GM19324 (cell line): Measurements from ENCODE around the gene LOXHD1.

Experiments
- ATAC-seq: cut with Tn5 transposase; IDR thresholded peaks from one replicate; pipeline ENCODE4 v1.9.1; 2021; ENCODE audit warnings: mild to moderate bottlenecking, moderate library complexity; ENCODE audit not compliant: unreplicated experiment, low FRiP score

Gene LOXHD1

DNA sequence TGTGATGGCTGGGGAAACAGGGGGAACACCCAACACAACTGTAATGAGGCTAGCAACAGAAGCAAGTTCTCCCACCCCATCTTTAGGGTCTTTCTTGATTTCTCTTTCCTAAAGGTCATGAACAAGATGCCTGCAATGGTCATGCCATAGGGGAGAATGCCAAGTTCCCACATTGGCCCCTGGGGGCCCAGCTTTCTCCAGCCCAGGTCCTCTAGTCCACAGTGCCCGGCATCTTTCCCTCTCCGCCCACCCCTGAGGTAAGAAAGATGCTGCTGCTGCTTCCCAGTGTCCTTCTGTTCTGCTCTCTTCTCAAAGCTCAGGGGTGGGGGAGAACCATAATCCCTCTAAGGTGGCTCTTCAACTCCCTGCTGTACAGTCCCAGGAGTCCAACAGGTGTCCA lies 78.0 kb downstream of the LOXHD1 start:
- no peak for ATAC-seq

DNA sequence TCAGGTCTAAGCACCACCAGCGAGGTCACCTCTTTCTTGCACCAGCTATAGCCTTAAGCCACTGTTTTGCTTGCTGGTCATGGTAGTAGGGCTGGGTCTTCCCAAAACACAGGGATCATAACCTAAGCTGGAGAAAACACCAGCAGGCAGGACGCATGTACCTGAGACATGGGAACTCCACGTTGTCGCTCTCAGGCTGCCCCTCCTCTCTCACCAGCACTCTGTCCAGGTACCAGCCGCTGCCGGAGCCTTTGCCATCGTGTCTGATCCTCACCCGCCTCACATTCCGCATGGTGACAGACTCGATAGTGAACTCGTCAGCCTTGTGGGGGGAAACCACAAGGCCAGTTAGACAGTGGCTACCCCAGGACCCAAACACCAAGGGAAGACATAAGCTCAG lies 79.5 kb downstream of the LOXHD1 start:
- ATAC-seq: no peak

DNA sequence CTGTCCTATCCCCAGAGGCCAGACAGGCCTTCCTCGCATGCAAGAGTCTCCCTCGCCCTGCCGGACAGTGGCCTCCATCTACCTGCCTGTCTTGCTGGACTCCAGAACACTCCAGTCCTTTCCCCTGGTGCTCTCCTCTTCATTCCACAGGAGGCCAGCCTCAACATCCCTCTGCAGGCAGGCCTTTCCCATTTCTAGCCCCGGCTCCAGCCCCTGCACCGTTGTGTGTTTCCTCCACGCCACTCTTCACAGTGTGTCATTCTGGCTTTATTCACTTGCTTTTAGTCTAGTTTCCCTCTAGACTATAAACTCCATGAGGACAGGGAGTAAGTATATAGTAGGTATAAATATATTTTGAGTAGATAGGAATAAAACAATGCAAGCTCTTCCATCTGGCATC lies 81.2 kb downstream of the LOXHD1 start:
- no peak for ATAC-seq

DNA sequence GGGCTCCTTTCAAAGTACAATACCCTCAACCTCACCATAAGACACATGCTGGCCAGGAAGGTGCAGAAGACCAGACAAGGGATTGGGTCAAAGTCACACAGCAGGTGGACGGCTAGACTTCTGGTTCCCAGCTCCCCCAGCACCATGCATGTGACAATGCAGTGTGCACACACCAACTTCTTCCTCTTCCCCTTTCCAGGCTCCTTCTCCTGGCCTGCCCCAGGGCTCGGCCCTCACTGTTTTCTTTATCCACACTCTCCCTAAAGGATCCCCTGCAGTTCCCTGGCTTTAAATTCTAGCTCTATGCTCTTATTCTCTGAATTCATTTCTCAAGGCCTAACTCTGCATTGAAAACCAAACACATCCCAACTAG lies 82.3 kb downstream of the LOXHD1 start:
- no peak for ATAC-seq

DNA sequence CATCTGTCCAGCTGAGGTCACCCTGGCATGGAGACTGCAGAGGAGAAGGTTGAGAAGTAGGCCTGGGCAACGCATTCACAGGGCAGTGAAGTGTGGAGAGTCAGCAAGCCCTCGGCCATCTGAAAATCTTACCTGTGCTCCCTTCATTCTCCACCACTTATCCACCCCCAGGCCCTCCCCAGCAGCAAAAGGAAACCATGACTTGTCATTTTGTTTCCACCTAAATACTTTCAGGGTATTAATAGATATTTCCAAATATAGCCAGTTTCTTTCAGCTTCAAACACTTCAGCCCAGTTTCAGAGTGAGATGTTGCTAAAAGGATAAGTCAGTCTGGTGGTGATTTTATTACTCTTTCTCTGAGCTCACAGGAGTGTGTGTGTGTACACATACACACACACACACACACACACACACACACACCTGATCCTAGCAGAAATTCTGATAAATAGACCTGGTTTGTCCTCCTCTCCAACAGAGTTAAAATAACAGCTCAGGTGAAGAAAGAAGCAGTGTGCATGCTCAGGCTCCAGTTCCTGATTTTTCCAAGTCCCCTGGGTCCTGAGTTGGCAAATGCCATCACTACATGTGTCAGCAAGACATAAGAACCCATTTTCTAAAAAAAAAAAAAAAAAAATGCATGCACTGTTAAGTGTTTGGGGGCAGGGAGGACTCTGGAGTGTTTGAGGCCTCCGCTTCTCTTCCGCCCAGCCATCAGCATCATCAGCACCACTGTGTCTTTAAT lies 82.8 kb downstream of the LOXHD1 start:
- no peak for ATAC-seq

DNA sequence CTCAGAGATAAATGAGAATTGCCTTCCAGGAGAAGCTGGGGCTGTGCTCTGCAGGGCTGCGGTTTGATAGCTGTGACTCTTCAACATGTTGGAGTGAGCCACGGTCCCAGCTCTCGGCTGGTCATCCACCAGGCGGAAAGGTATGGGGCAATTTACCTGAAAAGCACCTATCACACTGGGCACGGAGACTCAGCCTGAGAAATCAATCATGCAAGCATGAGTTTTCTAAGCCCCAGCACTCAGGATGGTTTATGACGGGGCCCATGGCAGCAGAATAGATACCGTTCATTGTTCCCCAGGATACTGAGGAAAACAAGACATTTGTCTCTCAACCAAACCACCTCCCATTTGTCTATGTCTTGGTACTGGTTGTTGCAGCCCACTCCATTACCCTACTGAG lies 83.9 kb downstream of the LOXHD1 start:
- no peak for ATAC-seq

DNA sequence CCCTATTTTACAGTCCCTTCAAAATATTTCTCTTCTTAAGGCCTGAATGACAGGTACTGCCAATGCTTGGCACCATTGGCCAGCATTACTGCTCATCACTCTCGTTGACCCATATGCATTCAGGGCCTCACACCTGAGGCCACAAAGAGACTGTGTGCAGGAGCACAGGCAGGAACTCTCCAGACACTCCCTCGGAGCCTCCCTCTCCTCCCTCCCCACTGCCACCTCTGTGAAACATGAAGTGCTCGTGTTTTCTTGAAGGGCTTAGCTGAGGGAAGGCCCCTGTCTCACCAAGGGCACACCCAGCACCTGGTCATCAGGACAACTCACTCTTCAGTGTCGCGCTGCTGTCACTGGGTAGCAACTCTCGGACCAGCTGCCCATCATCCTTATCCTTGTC lies 85.3 kb downstream of the LOXHD1 start:
- no peak for ATAC-seq

DNA sequence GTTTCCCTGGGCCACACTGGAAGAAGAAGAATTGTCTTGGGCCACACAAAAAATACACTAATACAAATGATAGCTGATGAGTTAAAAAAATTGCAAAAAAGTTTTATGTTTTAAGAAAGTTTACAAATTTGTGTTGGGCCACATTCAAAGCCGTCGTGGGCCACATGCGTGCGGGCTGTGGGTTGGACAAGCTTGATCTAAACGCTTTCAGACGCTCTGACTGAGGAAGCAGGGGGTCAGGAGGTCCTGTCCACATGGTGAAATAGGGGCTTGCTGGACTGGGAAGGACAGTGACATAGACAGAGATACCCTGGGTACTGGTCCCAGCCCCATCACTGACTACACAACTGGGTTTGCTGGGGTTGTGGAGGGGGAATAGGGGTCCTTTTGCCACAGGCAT lies 86.4 kb downstream of the LOXHD1 start:
- ATAC-seq: no peak

DNA sequence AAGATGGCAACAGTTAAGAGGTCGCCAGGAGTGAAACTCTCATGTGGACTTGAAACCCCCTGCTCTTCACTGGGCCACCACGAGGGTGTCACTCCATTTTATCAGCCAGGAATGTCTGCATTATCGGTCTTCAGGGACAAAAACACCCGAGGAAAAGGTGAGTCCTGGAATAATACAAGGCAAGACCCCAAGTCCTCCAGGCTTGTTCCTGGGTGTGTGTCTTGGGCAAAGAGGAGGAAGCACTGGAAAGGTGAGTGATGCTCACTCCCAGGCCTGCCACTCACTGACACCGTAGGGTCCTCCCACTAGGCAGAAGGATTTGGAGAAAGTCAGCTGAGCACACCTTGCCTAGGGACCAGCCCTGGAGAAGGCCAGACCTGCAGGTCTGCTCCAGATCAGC lies 86.9 kb downstream of the LOXHD1 start:
- no peak for ATAC-seq

DNA sequence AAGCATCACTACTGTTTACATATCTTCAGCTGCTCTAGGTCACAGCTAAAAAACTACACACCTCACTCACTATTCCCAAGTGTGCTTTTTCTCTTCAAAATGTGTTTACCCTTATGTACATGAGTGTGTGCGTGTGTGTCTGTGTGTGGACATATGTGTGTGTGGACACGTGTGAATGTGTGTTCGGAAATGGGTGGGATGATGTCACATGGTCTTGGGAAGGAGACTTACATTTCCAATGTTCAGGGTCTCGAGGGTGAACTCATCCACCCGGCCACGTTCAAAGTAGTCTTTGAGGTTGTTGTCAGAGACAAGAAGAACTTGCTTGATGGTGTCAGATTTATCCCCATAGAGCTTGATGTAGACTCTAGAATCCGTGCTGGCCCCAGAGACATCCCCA lies 87.8 kb downstream of the LOXHD1 start:
- ATAC-seq: no peak

DNA sequence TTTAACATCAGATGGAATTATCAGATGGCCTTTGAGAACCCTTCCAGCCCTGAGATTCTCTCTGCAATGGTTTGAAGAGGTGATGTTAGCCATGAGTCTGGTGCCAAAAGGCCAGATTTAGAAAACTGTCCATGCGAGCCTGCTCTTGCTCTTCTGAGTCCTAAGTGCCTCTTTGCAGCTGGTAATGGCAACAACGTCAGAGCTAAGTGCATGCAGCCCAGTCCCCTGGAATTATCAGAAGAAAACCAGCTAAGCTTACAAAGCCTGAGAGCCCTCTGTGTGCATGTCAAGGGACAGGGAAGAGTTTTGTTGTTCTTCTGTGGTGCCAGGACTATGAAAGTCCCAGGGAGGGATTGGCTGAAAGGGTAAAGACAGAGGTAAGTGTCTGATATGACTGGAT lies 89.8 kb downstream of the LOXHD1 start:
- ATAC-seq: no peak

DNA sequence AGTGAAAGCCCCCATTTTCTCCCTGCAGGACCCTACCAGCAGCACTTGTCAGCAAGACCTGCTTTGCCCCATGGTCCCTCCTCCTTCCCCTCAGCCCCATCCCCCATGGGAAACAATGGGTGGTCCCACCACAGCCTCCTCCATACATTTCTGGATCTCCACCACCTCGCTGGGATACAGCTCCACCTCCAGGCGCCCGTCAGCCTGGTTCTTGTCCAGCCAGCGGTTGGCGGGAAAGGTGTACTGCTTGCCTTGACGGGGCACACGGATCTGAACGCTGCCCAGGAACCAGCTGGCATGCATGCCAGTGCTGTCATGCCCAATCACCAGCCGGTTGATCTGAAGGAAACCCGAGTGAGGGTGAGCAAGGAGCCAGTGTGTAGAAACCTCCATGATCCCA lies 90.9 kb downstream of the LOXHD1 start:
- no peak for ATAC-seq

DNA sequence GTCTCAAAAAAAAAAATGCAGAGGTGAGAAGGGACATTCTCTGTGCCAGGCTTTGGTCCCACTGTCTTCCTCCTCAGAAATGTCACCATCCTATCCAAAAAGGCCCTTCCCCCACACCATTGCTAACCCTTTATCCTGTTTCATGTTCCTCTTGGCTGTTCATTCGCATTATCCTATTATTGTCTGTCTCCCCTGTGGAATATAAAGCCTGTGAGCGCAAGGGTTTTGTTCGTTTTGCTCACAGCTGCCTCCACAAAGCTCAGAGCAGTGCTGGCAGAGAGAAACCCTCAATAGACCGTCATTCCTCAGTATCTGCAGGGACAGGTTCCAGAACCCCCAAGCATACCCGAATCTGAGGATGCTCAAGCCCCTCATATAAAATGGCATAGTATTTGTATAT lies 91.8 kb downstream of the LOXHD1 start:
- ATAC-seq: no peak

DNA sequence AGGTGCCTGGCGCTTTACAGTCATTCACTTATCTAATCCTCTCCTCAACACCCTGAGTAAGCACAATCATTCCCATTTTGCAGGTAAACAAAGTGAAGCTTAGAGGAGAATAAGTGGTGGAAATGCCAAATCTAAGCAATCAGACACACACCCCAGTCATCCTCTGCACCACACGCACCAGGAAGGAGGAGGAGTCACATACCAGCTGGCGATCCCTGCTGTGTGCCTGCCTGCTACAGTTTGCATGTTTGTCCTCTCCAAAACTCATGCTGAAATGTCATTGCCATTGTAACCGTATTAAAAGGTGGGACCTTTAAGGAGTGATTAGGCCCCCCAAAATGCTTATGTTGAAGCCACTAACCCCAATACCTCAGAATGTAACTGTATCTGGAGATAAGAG lies 93.7 kb downstream of the LOXHD1 start:
- no peak for ATAC-seq

DNA sequence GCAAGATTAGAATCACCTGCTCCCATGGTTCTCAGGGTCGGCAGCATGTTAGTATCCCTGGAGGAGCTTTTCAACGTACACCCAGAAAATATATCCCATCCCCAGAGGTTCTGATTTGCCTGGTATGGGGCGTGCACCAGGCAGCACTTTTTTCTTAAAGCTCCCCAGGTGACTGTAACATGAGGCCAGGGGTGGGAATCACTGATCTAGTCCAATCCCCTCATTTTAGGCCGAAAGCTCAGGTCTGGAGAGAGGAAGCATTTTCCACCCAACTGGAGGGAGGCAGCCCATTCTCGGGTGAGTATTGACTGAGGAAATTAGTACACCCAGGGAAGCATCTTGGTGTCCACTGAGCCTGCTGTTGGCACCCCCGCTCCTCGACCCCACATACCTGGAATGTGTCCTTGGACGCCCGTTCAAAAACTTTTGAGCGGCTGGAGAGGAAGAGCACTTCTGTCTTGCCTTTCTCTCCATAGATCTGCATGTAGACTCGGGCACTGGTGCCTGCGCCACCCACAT lies 94.3 kb downstream of the LOXHD1 start:
- ATAC-seq: no peak

DNA sequence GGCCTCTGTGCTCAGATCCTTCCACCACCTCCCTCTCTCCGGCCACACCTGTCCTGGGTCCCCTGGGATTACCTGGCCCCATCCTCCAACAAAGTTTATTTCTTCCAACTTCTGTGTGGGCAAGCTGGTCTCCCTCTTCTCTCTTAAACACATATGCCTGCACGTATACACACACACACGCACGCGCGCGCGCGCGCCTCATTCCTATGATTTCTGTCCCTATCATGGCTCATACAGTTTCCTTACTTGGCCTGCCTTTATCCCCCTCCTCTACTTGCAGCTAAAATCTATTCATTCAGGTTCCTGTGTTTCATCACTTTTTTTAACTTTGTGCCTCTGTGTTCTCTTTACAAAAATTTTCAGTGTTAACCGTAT lies 96.4 kb downstream of the LOXHD1 start:
- no peak for ATAC-seq

DNA sequence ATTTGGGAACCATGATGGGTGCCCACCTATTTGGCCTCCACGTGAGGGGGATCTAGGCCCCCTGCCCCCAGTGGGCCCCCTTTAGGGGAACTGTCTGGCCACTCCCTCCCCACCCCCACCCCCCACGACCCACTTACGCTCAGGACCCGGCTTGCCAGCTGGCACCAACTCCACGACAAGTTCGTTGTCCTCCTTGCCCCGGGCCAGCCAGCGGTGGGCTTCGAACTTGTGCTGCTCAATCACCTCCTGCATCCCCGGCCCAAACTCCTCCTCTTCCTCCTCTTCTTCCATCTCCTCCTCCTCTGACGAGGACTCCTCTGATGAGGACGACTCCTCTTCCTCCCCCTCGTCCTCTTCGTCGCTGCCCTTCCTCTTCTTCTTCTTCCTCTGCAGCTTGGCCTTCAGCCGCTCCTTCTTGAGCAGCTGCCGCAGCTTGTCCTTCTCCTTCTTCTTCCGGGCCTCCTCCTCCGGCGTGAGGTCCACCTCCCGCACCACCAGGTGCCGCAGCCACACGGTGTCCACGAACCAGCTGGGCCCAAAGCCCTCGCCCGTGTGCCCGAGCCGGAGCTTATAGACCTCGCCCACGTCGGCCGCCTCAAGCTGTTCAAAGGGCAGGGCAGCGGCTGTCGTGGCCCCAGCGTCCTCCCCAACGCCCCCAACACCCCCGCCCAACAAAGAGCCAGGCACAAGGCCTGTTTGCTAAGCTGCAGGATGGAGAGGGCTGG lies 96.9 kb downstream of the LOXHD1 start:
- ATAC-seq: no peak

DNA sequence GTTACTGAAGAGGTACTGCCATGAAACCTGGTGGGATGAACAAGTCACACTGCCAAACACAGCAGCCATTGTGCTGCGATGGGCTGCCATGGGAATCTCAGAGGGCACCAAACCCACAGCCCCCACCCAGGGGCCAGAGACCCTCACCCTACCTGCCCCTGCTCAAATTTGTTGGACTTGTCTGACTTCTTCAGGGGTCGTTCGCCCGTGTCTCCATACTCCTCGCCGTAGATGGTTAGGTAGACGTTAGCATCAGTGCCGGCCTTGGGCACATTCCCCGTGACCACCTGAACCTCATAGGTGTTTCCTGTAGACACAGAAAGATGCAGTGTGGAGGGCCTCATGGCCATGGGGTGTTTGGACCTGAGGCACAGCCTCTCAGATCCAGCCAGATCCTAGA lies 97.7 kb downstream of the LOXHD1 start:
- no peak for ATAC-seq

DNA sequence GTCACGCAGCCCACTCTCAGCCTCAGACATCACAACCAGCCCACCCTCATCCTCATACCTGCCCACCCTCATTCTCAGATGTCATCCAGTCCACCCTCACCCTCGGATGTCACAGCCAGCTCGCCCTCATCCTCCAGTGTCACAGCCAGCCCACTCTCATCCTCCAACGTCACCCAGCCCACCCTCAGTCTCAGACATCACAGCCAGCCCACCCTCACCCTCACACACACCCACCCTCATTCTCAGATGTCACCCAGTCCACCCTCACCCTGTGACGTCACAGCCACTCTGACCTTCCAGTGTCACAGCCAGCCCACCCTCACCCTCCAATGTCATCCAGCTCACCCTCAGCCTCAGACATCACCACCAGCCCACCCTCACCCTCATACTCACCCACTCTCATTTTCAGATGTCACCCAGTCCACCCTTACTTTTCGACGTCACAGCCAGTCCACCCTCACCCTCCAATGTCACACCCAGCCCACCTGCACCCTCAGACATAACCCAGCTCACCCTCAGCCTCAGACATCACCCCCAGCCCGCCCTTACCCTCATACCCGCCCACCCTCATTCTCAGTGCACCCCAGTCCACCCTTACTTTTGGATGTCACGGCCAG lies 100.3 kb downstream of the LOXHD1 start:
- ATAC-seq: no peak

DNA sequence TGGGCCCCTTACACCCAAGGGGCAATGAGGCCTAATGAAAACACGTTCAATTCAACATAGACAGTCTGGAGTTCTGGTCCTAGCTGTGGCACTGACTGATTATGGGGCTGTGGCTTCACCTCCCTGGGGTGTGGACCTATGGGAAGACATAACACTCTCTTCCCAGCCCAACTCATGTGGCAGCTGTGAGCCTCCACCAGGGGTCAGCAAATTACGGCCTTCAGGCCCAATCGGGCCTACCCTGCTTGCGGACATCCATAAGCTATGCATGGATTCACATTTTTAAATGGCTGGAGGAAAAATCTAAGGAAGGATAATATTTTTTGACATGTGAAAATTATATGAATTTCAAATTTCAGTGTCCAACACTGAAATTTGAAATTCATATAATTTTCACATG lies 101.3 kb downstream of the LOXHD1 start:
- ATAC-seq: no peak

DNA sequence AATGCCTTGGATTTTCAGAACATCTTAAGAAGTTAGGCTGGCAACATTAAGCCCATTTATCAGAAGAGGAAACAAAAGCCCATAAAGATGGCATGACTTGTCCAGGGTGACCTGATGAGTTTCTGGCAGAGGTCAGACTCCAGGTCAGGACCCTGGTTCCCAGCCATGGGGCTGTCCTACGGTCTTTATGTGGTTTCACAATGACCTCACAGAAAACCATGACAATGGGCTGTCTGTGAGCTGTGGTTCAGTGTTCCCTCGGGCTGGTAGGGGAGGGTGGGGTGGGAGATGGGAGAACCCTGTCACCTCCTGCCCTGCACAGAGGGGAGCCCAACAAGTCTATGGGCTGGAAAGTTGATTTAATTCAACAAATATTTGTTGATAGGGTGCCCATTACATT lies 101.8 kb downstream of the LOXHD1 start:
- no peak for ATAC-seq
